Fibroblast of lung (primary cell): ENCODE data around the gene GPD1L. TPM values are rescaled to one million over a fixed set of nuclear protein-coding genes. Genes with fewer than 3 reads are reported as not detected.

Source experiments
- DNase-seq, 2 donors: peaks; one replicate each; pipeline versions ENCODE4 v3.0.0 to v3.0.0-alpha.2; 2010; ENCODE audit warnings: low read depth in 2 of 2
- H2AFZ ChIP-seq: 2 replicates; pipeline ENCODE4 v1.5.1; 2012; ENCODE audit warnings: low read length, control low read depth, inconsistent platforms
- H3K27ac ChIP-seq: 2 replicates; pipeline ENCODE4 v1.5.1; 2011; ENCODE audit warnings: low read length, control low read depth; ENCODE audit not compliant: insufficient read depth
- H3K27me3 ChIP-seq: 2 replicates; pipeline ENCODE4 v1.5.1; 2011; ENCODE audit warnings: mild to moderate bottlenecking, low read length; ENCODE audit not compliant: control insufficient read depth, insufficient read depth
- H3K36me3 ChIP-seq: 2 replicates; pipeline ENCODE4 v1.5.1; 2011; ENCODE audit warnings: low read length; ENCODE audit not compliant: control insufficient read depth, insufficient read depth
- H3K4me1 ChIP-seq: 2 replicates; pipeline ENCODE4 v1.5.1; 2011; ENCODE audit warnings: low read length; ENCODE audit not compliant: control insufficient read depth, insufficient read depth; ENCODE audit errors: extremely low read depth
- H3K4me2 ChIP-seq: 2 replicates; pipeline ENCODE4 v1.5.1; 2011; ENCODE audit warnings: low read length, control low read depth; ENCODE audit not compliant: insufficient read depth; ENCODE audit errors: extremely low read depth
- H3K4me3 ChIP-seq, 4 experiments: fragments of 200-600 bp in 1 of 4; sonication (generic) in 1 of 4; replicated peaks in 1 of 4; 2 replicates each; pipeline ENCODE4 v1.5.1; 2011 to 2016; ENCODE audit warnings: low read length in 4 of 4, low read depth in 3 of 4, mild to moderate bottlenecking in 3 of 4, control low read depth in 2 of 4, inconsistent platforms in 1 of 4, mixed read lengths in 1 of 4; ENCODE audit not compliant: insufficient read depth in 1 of 4; ENCODE audit errors: control extremely low read depth in 1 of 4
- H3K79me2 ChIP-seq: 2 replicates; pipeline ENCODE4 v1.5.1; 2012; ENCODE audit warnings: mild to moderate bottlenecking, low read length, inconsistent platforms; ENCODE audit not compliant: control insufficient read depth, insufficient read depth
- H3K9ac ChIP-seq: 2 replicates; pipeline ENCODE4 v1.5.1; 2011; ENCODE audit warnings: mild to moderate bottlenecking, low read length, control low read depth; ENCODE audit not compliant: insufficient read depth
- H3K9me3 ChIP-seq: 2 replicates; pipeline ENCODE4 v1.5.1; 2012; ENCODE audit warnings: low read depth, low read length; ENCODE audit not compliant: control insufficient read depth, insufficient read depth
- H4K20me1 ChIP-seq: 2 replicates; pipeline ENCODE4 v1.5.1; 2011; ENCODE audit warnings: low read length; ENCODE audit not compliant: control insufficient read depth, insufficient read depth; ENCODE audit errors: extremely low read depth
- CTCF ChIP-seq, 2 donors: IDR thresholded peaks in 1 of 2; conservative IDR thresholded peaks in 1 of 2; 1 replicate in 1 of 2; 2 replicates in 1 of 2; pipeline ENCODE4 v1.5.1; 2011 to 2012; ENCODE audit warnings: low read length in 2 of 2, control low read depth in 1 of 2, inconsistent platforms in 1 of 2, low read depth in 1 of 2, mild to moderate bottlenecking in 1 of 2
- EZH2 ChIP-seq: IDR thresholded peaks from 2 replicates; pipeline ENCODE4 v1.5.1; 2012; ENCODE audit warnings: low read length, control low read depth, mild to moderate bottlenecking; ENCODE audit errors: missing control alignments
- polyA plus RNA-seq, 2 donors: library from polyadenylated mRNA; depleted of rRNA in 1 of 2; stranded (reverse) in 1 of 2; unstranded in 1 of 2; fragments of >200 nt; gene quantifications; 2 replicates each; pipeline ENCODE4 v1.2.1, GENCODE V29; 2011 to 2012; ENCODE audit warnings: missing spikeins in 1 of 2
- total RNA-seq: library from RNA; depleted of rRNA; stranded (reverse); fragments of >200 nt; gene quantifications from 2 replicates; pipeline ENCODE4 v1.2.1, GENCODE V29; 2014

GPD1L gene
- total and polyA plus RNA-seq, 2 donors (not counting 1 experiment from before 2014, with no cell fraction given) = 5.8 to 15.0 TPM

GRCh38 chr3:32215185-32215584 is 108.8 kb downstream of the GPD1L start:
- TF ChIP-seq EZH2 = no peak
- no peak for TF ChIP-seq CTCF (conservative IDR thresholded peaks at IDR 0.05 in 1 of 2, IDR thresholded peaks at IDR 0.05 in 1 of 2; ENCODE audit: low read depth in 1 of 2, low read length in 2 of 2)
- no peak overlapping the region for H3K27ac ChIP-seq
- no peaks in the 10 kb centered on the region for H4K20me1 ChIP-seq
- no peak for DNase-seq
- H3K36me3 ChIP-seq = no peaks in the 10 kb centered on the region
- H3K79me2 ChIP-seq = no peaks in the 10 kb centered on the region
- H3K27me3 ChIP-seq = no peaks in the 10 kb centered on the region
- no peak overlapping the region for H3K4me3 ChIP-seq
- H2AFZ ChIP-seq = no peak overlapping the region
- H3K4me2 ChIP-seq = no peak overlapping the region
- no peaks in the 10 kb centered on the region for H3K9me3 ChIP-seq
- no peaks in the 10 kb centered on the region for H3K4me1 ChIP-seq
- no peak overlapping the region for H3K9ac ChIP-seq

- Histone ChIP-seq H3K79me2 (no peaks in the 10 kb centered on the region), H4K20me1 (no peaks in the 10 kb centered on the region), H3K36me3 (no peaks in the 10 kb centered on the region), H3K4me2 (no peak overlapping the region), H3K9ac (no peak overlapping the region), H3K27ac (no peak overlapping the region), H2AFZ (no peak overlapping the region), H3K9me3 (no peaks in the 10 kb centered on the region), H3K4me1 (no peaks in the 10 kb centered on the region), H3K27me3 (no peaks in the 10 kb centered on the region), H3K4me3 (no peak overlapping the region)
- TF ChIP-seq EZH2 = no peak
- TF ChIP-seq CTCF (conservative IDR thresholded peaks at IDR 0.05 in 1 of 2, IDR thresholded peaks at IDR 0.05 in 1 of 2; ENCODE audit: low read depth in 1 of 2, low read length in 2 of 2) = no peak
- no peak for DNase-seq
These were observed 109.9 kb downstream of the GPD1L start for GRCh38 chr3:32216172-32216783.

- TF ChIP-seq EZH2 = no peak
- no peak for TF ChIP-seq CTCF (conservative IDR thresholded peaks at IDR 0.05 in 1 of 2, IDR thresholded peaks at IDR 0.05 in 1 of 2; ENCODE audit: low read depth in 1 of 2, low read length in 2 of 2)
These were observed 110.9 kb downstream of the GPD1L start for GRCh38 chr3:32217339-32217738.

More at GRCh38 chr3:32217339-32217738, 110.9 kb downstream of the GPD1L start:
- H2AFZ ChIP-seq = no peak overlapping the region
- H3K27me3 ChIP-seq = no peaks in the 10 kb centered on the region
- no peak overlapping the region for H3K27ac ChIP-seq
- H3K9me3 ChIP-seq = no peaks in the 10 kb centered on the region
- no peak for DNase-seq
- H3K36me3 ChIP-seq = no peaks in the 10 kb centered on the region
- no peak overlapping the region for H3K9ac ChIP-seq
- no peaks in the 10 kb centered on the region for H4K20me1 ChIP-seq
- H3K4me1 ChIP-seq = no peaks in the 10 kb centered on the region
- no peaks in the 10 kb centered on the region for H3K79me2 ChIP-seq
- no peak overlapping the region for H3K4me3 ChIP-seq
- no peak overlapping the region for H3K4me2 ChIP-seq

Other genes starting within 250 kb of the GPD1L start
- gene OSBPL10, start 125.4 kb upstream of the GPD1L start, total RNA-seq = 3.6 and 7.1 TPM in 2 replicates
- 7.5 and 9.9 TPM in 2 replicates for gene OSBPL10, start 125.4 kb upstream of the GPD1L start, polyA plus RNA-seq
- gene ZNF860, start 124.9 kb upstream of the GPD1L start, total RNA-seq = under 0.01 and 0.50 TPM in 2 replicates
- gene ZNF860, start 124.9 kb upstream of the GPD1L start, polyA plus RNA-seq = 0.52 and 0.70 TPM in 2 replicates
- under 0.01 and 0.26 TPM in 2 replicates for gene CMTM8, start 132.1 kb downstream of the GPD1L start, total RNA-seq
- 0.19 and 0.50 TPM in 2 replicates for gene CMTM8, start 132.1 kb downstream of the GPD1L start, polyA plus RNA-seq